Mesothelial cell of epicardium (in vitro differentiated cells): ENCODE data around the gene C10orf62. TPM values are rescaled to one million over a fixed set of nuclear protein-coding genes. Genes with fewer than 3 reads are reported as not detected.

Experiments
- DNase-seq, 2 experiments: peaks; one replicate each; pipeline ENCODE4 v3.0.0; 2021; ENCODE audit warnings: low spot score in 2 of 2; ENCODE audit not compliant: unreplicated experiment in 2 of 2
- H3K27ac Mint-ChIP-seq: 2 replicates; pipeline ENCODE4 v1.8.0; 2021; ENCODE audit warnings: mixed read lengths
- H3K27me3 Mint-ChIP-seq: 2 replicates; pipeline ENCODE4 v1.8.0; 2021; ENCODE audit warnings: low read depth, mixed read lengths
- H3K36me3 Mint-ChIP-seq: 2 replicates; pipeline ENCODE4 v1.8.0; 2021; ENCODE audit warnings: mixed read lengths
- H3K4me1 Mint-ChIP-seq: 2 replicates; pipeline ENCODE4 v1.8.0; 2021; ENCODE audit warnings: mixed read lengths
- H3K4me3 Mint-ChIP-seq: 2 replicates; pipeline ENCODE4 v1.8.0; 2021; ENCODE audit warnings: mild to moderate bottlenecking, moderate library complexity, mixed read lengths
- H3K9me3 Mint-ChIP-seq: 2 replicates; pipeline ENCODE4 v1.8.0; 2021; ENCODE audit warnings: mixed read lengths
- CTCF ChIP-seq: fragments of 200-600 bp; sonication (generic); IDR thresholded peaks from one replicate; pipeline ENCODE4 v1.5.0; 2021; ENCODE audit warnings: antibody characterized with exemption; ENCODE audit not compliant: unreplicated experiment
- total RNA-seq: library from RNA; stranded (reverse); gene quantifications from 3 replicates; pipeline ENCODE4 v1.2.1, GENCODE V29; 2021

C10orf62 gene
- total RNA-seq, 1 donor from 2014 or later: not detected

- DNase-seq: no peak
- H3K9me3 Mint-ChIP-seq: no peaks in the 10 kb centered on the region
- H3K27ac Mint-ChIP-seq: no peak overlapping the region
- H3K4me3 Mint-ChIP-seq: no peak overlapping the region
- H3K27me3 Mint-ChIP-seq: no peaks in the 10 kb centered on the region
- no peaks in the 10 kb centered on the region for H3K36me3 Mint-ChIP-seq
- no peak for TF ChIP-seq CTCF
- H3K4me1 Mint-ChIP-seq: peaks cover 4% of the 10 kb centered on the region
Observed at GRCh38 chr10:97627731-97628130, 38.2 kb downstream of the C10orf62 start.

- no peak for TF ChIP-seq CTCF
- H3K9me3 Mint-ChIP-seq: no peaks in the 10 kb centered on the region
- DNase-seq: no peak
- no peak overlapping the region for H3K4me3 Mint-ChIP-seq
- peaks cover 6% of the 10 kb centered on the region for H3K4me1 Mint-ChIP-seq
- H3K27me3 Mint-ChIP-seq: no peaks in the 10 kb centered on the region
- no peaks in the 10 kb centered on the region for H3K36me3 Mint-ChIP-seq
- H3K27ac Mint-ChIP-seq: no peak overlapping the region
Observed at GRCh38 chr10:97628228-97628627, 38.7 kb downstream of the C10orf62 start.

- H3K27me3 Mint-ChIP-seq: no peaks in the 10 kb centered on the region
- no peaks in the 10 kb centered on the region for H3K9me3 Mint-ChIP-seq
- H3K36me3 Mint-ChIP-seq: no peaks in the 10 kb centered on the region
- peaks cover 11% of the 10 kb centered on the region for H3K4me1 Mint-ChIP-seq
- DNase-seq: no peak
- no peak overlapping the region for H3K27ac Mint-ChIP-seq
- H3K4me3 Mint-ChIP-seq: no peak overlapping the region
- no peak for TF ChIP-seq CTCF
Observed at GRCh38 chr10:97629289-97629688, 39.8 kb downstream of the C10orf62 start.

- no peak for TF ChIP-seq CTCF
- DNase-seq: no peak
- peaks cover 11% of the 10 kb centered on the region for H3K4me1 Mint-ChIP-seq
Observed at GRCh38 chr10:97631098-97631497, 41.6 kb downstream of the C10orf62 start.

GRCh38 chr10:97632949-97633884 lies 43.7 kb downstream of the C10orf62 start, which contains the start of gene MORN4:
Gene MORN4, minus strand, starts transcription at chr10:97633500. Its CDS starts 13,847 bp downstream, at chr10:97619653.
- no peaks in the 10 kb centered on the region for H3K9me3 Mint-ChIP-seq
- H3K36me3 Mint-ChIP-seq: no peaks in the 10 kb centered on the region
- peaks cover 11% of the 10 kb centered on the region for H3K4me1 Mint-ChIP-seq
- H3K27me3 Mint-ChIP-seq: no peaks in the 10 kb centered on the region
- no peak for TF ChIP-seq CTCF
- H3K4me3 Mint-ChIP-seq: peak within 1 kb of the TSS; percentile 97
- peak within 1 kb of the TSS; percentile 87 for H3K27ac Mint-ChIP-seq
- peak; percentile 86 to 93 for DNase-seq

More at GRCh38 chr10:97631098-97631497, 41.6 kb downstream of the C10orf62 start:
- H3K4me3 Mint-ChIP-seq: no peak overlapping the region
- no peaks in the 10 kb centered on the region for H3K9me3 Mint-ChIP-seq
- H3K27ac Mint-ChIP-seq: no peak overlapping the region
- no peaks in the 10 kb centered on the region for H3K36me3 Mint-ChIP-seq
- H3K27me3 Mint-ChIP-seq: no peaks in the 10 kb centered on the region
